Left renal cortex interstitium (tissue), 4 donors: ENCODE measurements around the gene CNR1. TPM values are rescaled to one million over a fixed set of nuclear protein-coding genes. Genes with fewer than 3 reads are reported as not detected.

Experiments
- DNase-seq, 4 donors: peaks; one replicate each; pipeline ENCODE4 v3.0.0-alpha.2; 2013; ENCODE audit warnings: low read depth in 4 of 4, low spot score in 2 of 4, missing footprints in 1 of 4
- polyA plus RNA-seq, 4 donors: library from polyadenylated mRNA; unstranded; fragments of 120-200 nt; gene quantifications; one replicate each; pipeline ENCODE4 v1.2.1, GENCODE V29; 2013; ENCODE audit not compliant: insufficient read length in 4 of 4

Gene CNR1
- polyA plus RNA-seq, 4 donors, result 0.87 to 2.0 (median 1.2) TPM

DNA sequence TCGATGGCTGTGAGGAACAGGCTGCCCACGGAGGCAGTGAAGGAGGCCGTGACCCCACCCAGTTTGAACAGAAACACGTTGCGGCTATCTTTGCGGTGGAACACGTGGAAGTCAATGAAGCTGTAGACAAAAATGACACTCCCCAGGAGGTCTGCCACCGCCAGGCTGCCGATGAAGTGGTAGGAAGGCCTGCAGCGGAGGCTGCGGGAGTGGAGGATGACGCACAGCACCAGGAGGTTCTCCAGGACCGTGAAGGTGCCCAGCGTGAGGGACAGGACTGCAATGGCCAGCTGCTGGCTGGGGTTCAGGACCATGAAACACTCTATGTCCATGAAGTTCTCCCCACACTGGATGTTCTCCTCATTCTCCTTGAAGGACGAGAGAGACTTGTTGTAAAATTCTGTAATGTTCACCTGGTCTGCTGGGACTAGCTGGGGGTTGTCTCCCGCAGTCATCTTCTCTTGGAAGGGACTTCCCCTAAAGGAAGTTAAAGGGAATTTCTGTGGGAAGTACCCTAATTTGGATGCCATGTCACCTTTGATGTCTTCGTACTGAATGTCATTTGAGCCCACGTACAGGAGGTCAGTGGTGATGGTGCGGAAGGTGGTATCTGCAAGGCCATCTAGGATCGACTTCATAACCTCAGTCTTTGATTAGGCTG lies 21.4 kb downstream of the CNR1 start:
- DNase-seq, result no peak

GRCh38 chr6:88143421-88144157 lies 22.6 kb downstream of the CNR1 start:
- DNase-seq, result no peak

DNA sequence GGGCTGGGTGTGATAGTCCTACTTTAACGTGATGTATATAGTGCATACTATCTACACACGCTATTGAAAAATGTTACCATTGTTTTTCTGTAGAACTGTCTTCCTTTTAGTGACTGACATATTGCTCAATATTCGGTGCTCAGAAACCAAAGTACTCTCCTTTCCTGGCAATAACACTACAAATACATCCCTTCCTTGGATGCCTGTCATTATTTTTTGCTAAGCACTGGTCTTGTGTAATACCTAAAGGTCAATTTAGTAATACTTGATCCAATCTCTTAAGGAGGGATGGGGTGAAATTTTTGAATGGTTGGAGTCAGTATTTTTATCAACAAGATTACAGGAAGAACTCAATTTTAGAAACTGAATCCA lies 23.9 kb downstream of the CNR1 start:
- DNase-seq, result no peak

DNA sequence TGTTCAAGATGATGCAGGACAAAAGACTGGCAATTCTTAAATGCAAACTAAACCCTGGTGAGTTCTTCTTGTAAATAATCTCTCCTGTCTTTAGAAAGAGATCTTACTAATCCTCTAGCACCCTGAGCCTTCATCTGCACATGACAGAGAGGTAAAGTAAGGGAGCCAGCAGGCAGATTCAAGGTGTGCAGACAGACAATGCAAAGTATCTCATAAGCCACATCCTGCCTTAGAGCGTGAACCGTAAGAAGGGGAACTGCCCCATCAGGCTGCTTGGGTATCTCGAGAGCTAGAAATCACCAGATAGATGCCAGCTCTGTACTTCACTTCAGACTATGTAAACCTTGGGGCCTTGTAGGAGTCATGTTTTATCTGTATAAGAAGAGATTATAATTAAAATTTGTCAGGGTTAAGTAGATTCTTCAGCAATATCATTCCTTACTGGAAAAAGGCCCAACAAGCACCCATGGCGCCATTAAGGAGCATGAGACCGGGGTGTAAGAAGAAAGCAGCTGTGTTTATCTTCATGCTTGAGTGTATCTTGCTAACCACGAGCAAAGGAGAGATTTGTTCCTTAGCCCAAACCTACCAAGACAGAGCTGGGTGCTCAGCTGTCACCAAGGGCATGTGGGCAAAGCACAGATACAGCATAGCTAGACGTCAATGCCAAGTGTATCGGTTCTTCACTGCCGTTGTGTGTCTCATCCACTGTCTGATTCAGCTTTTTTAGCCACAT lies 24.4 kb downstream of the CNR1 start:
- no peak for DNase-seq

- no peak for DNase-seq
Measured at GRCh38 chr6:88137915-88138314, 28.2 kb downstream of the CNR1 start.

DNA sequence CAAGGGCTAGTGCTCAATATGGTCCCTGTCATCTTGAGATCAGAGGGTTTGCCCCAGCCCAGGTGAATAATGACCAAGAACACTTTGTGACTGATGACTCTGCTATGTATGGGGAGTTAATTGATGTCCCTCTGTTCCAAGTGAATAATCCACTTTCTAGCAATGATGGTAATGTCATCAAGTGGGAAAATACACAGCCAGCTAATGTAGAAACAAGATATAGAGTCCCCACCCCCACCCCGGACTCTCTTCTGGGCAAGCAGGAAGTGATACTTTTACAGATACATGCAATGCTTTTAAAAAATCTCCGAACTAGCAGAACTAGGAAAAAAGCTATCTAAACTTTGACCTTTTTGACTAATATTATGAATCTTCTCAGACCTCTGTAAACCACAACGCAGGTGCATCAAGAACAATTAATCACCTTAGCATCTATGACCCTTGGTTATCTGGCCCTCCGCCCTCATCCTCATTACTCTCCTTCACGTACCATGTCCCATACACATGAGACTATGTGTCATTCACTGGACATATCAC lies 30.5 kb downstream of the CNR1 start:
- no peak for DNase-seq

- DNase-seq, result no peak
Measured at GRCh38 chr6:88134575-88134974, 31.6 kb downstream of the CNR1 start.

DNA sequence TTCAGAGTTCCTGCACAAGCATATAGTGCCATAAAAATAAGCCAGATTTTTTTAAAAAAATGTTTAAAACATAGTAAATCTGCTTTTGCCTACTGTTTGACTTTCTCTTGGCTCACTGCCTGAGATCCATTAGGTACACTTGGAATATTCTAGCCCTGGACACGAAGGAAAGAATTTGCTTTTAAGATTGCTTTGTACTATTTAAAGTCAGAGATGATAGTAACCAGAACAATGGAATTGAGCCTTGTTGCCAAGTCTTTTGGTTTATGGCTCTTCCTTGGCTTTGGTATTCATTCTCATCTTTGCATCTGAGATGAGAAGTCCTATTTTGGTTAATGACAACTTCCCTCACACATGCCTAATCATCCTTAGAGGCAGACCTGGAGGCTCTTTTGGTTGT lies 32.4 kb downstream of the CNR1 start:
- no peak for DNase-seq

- no peak for DNase-seq
Measured at GRCh38 chr6:88124925-88125557, 41.1 kb downstream of the CNR1 start.

- no peak for DNase-seq
Measured at GRCh38 chr6:88120635-88121034, 45.5 kb downstream of the CNR1 start.

DNA sequence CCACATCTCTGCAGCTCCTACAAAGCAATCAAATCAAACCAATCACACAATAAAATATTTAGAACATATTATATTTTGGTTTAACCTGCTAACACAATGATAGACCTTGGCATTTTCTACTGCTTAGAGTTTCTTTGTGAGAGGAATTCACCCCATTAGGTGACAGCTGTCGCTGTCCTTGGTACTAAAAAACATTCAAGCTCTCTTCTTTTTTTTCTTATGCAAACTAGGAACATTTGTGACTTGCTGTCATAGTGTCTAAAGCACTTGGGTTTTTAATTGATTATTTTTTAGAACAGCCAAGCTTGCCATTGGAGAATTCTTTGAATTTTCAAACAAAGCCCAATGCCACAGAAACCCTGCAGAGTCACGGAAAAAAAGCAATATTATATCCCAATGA lies 46.4 kb downstream of the CNR1 start:
- DNase-seq, result peak; percentile 3 to 29 (median 8)

- no peak for DNase-seq
Measured at GRCh38 chr6:88116276-88116675, 49.9 kb downstream of the CNR1 start.

DNA sequence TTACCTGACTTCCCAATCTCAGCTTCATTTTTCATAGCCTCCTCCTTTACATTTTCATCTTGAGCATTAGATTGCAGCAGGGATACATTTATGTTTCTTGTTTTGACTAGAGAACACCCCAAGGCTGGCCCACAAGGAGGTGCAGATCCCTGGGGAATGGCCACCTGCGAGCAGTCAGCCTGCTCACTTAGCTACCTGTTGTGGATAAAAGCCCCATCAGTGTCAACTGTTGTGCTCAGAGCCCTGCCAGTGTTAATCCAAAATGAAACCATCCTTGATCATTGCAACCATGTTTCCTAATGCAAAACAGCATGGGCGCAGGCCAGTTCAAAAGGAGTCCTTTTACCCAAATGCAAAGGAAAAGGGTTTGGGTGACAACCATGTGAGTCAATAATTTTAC lies 50.8 kb downstream of the CNR1 start:
- no peak for DNase-seq

DNA sequence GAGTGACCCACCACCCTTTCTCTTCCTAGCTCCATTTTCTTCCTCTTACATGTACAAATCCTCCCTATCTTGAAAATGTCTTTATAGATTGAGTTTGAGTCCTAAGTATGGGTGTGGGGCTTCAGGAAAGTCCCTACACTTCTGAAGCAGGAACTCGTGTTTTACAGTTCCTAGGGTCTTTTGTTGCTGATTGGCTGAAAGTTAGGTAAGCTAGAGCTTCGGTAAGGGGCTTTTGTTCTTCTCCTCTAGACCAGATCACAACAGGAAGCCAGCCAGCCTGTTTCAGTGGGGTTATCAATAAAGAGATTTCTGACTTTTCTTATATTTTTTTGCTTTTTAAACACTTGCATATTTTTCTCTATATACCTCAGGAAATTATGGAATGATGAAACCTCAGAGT lies 51.3 kb downstream of the CNR1 start:
- DNase-seq, result no peak

GRCh38 chr6:88111991-88112390 lies 54.2 kb downstream of the CNR1 start:
- no peak for DNase-seq

- DNase-seq, result no peak
Measured at GRCh38 chr6:88107241-88107640, 58.9 kb downstream of the CNR1 start.

- no peak for DNase-seq
Measured at GRCh38 chr6:88105741-88106340, 60.3 kb downstream of the CNR1 start.
